A549 treated with CpdA at 1 μM for 4 hours (cell line): ENCODE measurements around the gene SMIM23. TPM values are rescaled to one million over a fixed set of nuclear protein-coding genes. Genes with fewer than 3 reads are reported as not detected.

Experiments
- total RNA-seq: library from RNA; stranded (reverse); fragments of 200-300 nt; extraction: Qiagen RNA extraction; gene quantifications from 5 replicates; pipeline ENCODE4 v1.2.3, GENCODE V29; 2022; ENCODE audit warnings: low read depth

The SMIM23 gene
- not detected in 5 replicates for total RNA-seq

GRCh38 chr5:171785517-171785916 is at the start of gene SMIM23:
Gene SMIM23 (plus strand): TSS chr5:171785817. CDS start chr5:171785872, 55 bp downstream.

Other genes with a start within 250 kb of the SMIM23 start
- gene FBXW11, start 220.8 kb downstream of the SMIM23 start, total RNA-seq = 33.8 to 44.9 TPM (median 40.4 TPM) in 5 replicates